HepG2 (cell line): ENCODE data around the gene B3GNT9. TPM values are rescaled to one million over a fixed set of nuclear protein-coding genes. Genes with fewer than 3 reads are reported as not detected.

Experiments used
- BCLAF1 ChIP-seq: fragments of 450-650 bp; IDR thresholded peaks from 2 replicates; pipeline ENCODE4 v1.6.1; 2017; ENCODE audit warnings: mild to moderate bottlenecking
- HNRNPLL ChIP-seq: fragments of 200-400 bp; formaldehyde crosslinking; IDR thresholded peaks from 2 replicates; pipeline ENCODE4 v1.6.1; 2017; ENCODE audit warnings: mild to moderate bottlenecking, low read depth, low read length; ENCODE audit not compliant: poor library complexity, severe bottlenecking
- PATZ1 ChIP-seq: sonication (generic); formaldehyde crosslinking; IDR thresholded peaks from 2 replicates; pipeline ENCODE4 v1.4.0; 2020; ENCODE audit warnings: missing genetic modification reagents
- polyA plus RNA-seq, 8 experiments: library from polyadenylated mRNA; depleted of rRNA in 3 of 8; stranded (reverse) in 7 of 8; unstranded in 1 of 8; fragments of >200 nt; fragmentation: Illumina TruSeq in 4 of 8; extraction: Trizol in 4 of 8; gene quantifications; 2 replicates each; pipeline versions ENCODE4 v1.2.1 to v1.2.3, GENCODE V29; 2011 to 2016; ENCODE audit warnings: low read depth in 4 of 8, missing spikeins in 1 of 8, mixed read lengths in 1 of 8; ENCODE audit not compliant: insufficient read depth in 1 of 8
- total RNA-seq, 5 experiments: library from RNA; depleted of rRNA; stranded (reverse); fragments of >200 nt; fragmentation: Illumina TruSeq; extraction: Trizol; gene quantifications; 2 replicates each; pipeline ENCODE4 v1.2.3, GENCODE V29; 2016; ENCODE audit warnings: low read depth in 1 of 5
- TF ChIP-seq, protein P1 (sequence below): sonication (generic); formaldehyde crosslinking; IDR thresholded peaks from 2 replicates; pipeline ENCODE4 v1.5.0; 2020; ENCODE audit warnings: mild to moderate bottlenecking, missing genetic modification reagents

The B3GNT9 gene
- total and polyA plus RNA-seq, 2 of the 13 experiments (the other 11 are each of a cell fraction or from before 2014, with no cell fraction given): 1.5 to 3.1 TPM

DNA sequence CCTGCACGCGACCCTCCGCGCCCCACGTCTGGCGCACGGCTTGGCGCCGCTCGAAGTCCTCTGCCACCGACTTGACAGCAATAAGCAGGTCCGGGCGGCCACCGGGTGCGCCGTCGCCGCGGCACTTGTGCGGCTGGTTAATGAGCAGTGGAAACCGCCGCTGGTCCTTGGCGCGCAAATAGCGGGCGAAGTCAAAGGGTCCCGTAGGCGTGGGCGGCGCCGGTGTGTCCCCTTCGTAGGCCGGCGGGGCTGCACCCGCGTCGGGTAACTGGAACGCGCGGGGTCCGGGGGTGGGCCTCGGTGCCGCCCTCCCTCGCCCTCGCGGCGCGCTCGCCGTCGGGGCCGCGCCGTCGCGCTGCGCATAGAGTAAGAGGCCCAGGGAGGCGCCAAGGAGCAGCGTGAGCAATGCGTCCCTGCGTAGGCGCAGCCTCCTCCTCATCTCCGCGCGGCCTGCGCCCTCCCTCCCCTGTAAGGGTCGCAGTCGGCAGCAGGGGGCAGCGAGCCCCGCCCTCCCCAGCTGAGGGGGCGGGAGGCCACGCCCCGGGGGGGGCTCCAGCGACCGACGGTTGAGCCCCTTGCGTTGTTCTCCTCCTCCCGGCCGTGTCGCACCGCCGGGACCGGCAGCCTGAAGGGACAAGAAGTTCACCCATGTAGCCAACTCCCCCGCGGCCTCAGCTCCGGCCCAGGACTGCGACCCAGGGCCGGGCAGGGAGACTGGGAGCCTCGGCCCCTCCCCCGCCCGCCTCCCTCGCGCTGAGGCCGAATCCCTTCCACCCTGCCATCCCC lies 558 bp downstream of the B3GNT9 start (continued):
- TF ChIP-seq BCLAF1: no peak
- TF ChIP-seq, protein P1, sequence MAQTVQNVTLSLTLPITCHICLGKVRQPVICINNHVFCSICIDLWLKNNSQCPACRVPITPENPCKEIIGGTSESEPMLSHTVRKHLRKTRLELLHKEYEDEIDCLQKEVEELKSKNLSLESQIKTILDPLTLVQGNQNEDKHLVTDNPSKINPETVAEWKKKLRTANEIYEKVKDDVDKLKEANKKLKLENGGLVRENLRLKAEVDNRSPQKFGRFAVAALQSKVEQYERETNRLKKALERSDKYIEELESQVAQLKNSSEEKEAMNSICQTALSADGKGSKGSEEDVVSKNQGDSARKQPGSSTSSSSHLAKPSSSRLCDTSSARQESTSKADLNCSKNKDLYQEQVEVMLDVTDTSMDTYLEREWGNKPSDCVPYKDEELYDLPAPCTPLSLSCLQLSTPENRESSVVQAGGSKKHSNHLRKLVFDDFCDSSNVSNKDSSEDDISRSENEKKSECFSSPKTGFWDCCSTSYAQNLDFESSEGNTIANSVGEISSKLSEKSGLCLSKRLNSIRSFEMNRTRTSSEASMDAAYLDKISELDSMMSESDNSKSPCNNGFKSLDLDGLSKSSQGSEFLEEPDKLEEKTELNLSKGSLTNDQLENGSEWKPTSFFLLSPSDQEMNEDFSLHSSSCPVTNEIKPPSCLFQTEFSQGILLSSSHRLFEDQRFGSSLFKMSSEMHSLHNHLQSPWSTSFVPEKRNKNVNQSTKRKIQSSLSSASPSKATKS: no peak
- TF ChIP-seq HNRNPLL: peak; percentile 27
- peak; percentile 91 for TF ChIP-seq PATZ1
